Naive thymus-derived CD4-positive, alpha-beta T cell (primary cell): Measurements from ENCODE around the gene FBXO4. TPM values are rescaled to one million over a fixed set of nuclear protein-coding genes. Genes with fewer than 3 reads are reported as not detected.

Experiments used
- ATAC-seq: fragments of 150-1000 bp; cut with Tn5 transposase; 2 replicates; pipeline ENCODE4 v1.10.0; 2021; ENCODE audit warnings: mild to moderate bottlenecking, moderate library complexity
- CTCF ChIA-PET: fragments of 350-600 bp; sonication (Branson Sonifier 250); formaldehyde crosslinking; loops from one replicate; lab custom pipeline; 2021; ENCODE audit warnings: antibody characterized with exemption; lab: Charles Lee
- POLR2A ChIA-PET: fragments of 350-600 bp; sonication (Branson Sonifier 250); formaldehyde crosslinking; loops from one replicate; lab custom pipeline; 2021; ENCODE audit warnings: antibody characterized with exemption, inconsistent platforms; lab: Charles Lee
- DNase-seq, 9 donors: peaks; one replicate each; pipeline versions ENCODE4 v3.0.0 to v3.0.0-alpha.2; 2020 to 2022; ENCODE audit warnings: mixed read lengths in 1 of 9
- H3K27ac ChIP-seq: one replicate; pipeline ENCODE4 v1.7.0; 2013; ENCODE audit warnings: mild to moderate bottlenecking, low read depth, low read length, moderate library complexity
- H3K27me3 ChIP-seq, 2 donors: one replicate each; pipeline ENCODE4 v1.7.0; 2013; ENCODE audit warnings: low read length in 2 of 2, mild to moderate bottlenecking in 2 of 2, moderate library complexity in 2 of 2; ENCODE audit not compliant: control insufficient read depth in 2 of 2, insufficient read depth in 2 of 2
- H3K36me3 ChIP-seq, 3 experiments: 1 replicate in 2 of 3; 2 replicates in 1 of 3; pipeline ENCODE4 v1.7.0; 2013; ENCODE audit warnings: low read length in 3 of 3, mild to moderate bottlenecking in 3 of 3, moderate library complexity in 1 of 3; ENCODE audit not compliant: insufficient read depth in 3 of 3, control insufficient read depth in 2 of 3
- H3K4me1 ChIP-seq, 2 donors: one replicate each; pipeline ENCODE4 v1.7.0; 2013; ENCODE audit warnings: low read length in 2 of 2, mild to moderate bottlenecking in 2 of 2, moderate library complexity in 1 of 2; ENCODE audit not compliant: control insufficient read depth in 2 of 2, insufficient read depth in 2 of 2
- H3K4me3 ChIP-seq: 2 replicates; pipeline ENCODE4 v1.7.0; 2013; ENCODE audit warnings: mild to moderate bottlenecking, low read length
- H3K9me3 ChIP-seq, 3 experiments: 1 replicate in 2 of 3; 2 replicates in 1 of 3; pipeline ENCODE4 v1.7.0; 2013; ENCODE audit warnings: low read length in 3 of 3; ENCODE audit not compliant: control insufficient read depth in 2 of 3
- H3K27ac Mint-ChIP-seq, 9 donors: one replicate each; pipeline ENCODE4 v1.8.0; 2020 to 2022; ENCODE audit warnings: mixed read lengths in 9 of 9, mild to moderate bottlenecking in 8 of 9, moderate library complexity in 5 of 9, inconsistent platforms in 2 of 9
- H3K27me3 Mint-ChIP-seq, 5 donors: one replicate each; pipeline ENCODE4 v1.8.0; 2021 to 2022; ENCODE audit warnings: mixed read lengths in 5 of 5, mild to moderate bottlenecking in 1 of 5
- H3K36me3 Mint-ChIP-seq, 5 donors: one replicate each; pipeline ENCODE4 v1.8.0; 2020 to 2022; ENCODE audit warnings: mixed read lengths in 5 of 5, mild to moderate bottlenecking in 3 of 5, inconsistent platforms in 1 of 5
- H3K4me1 Mint-ChIP-seq, 7 donors: one replicate each; pipeline ENCODE4 v1.8.0; 2020 to 2022; ENCODE audit warnings: mixed read lengths in 7 of 7, mild to moderate bottlenecking in 3 of 7, inconsistent platforms in 1 of 7
- H3K4me3 Mint-ChIP-seq, 10 donors: one replicate each; pipeline ENCODE4 v1.8.0; 2020 to 2022; ENCODE audit warnings: mild to moderate bottlenecking in 10 of 10, mixed read lengths in 10 of 10, moderate library complexity in 6 of 10, inconsistent platforms in 2 of 10
- H3K9me3 Mint-ChIP-seq, 11 donors: one replicate each; pipeline ENCODE4 v1.8.0; 2020 to 2022; ENCODE audit warnings: mixed read lengths in 11 of 11, mild to moderate bottlenecking in 4 of 11, inconsistent platforms in 1 of 11, moderate library complexity in 1 of 11
- intact Hi-C, 2 donors: fragments of 100-400 bp; cut with micrococcal nuclease; formaldehyde crosslinking; loops; one replicate each; pipeline ENCODE4 v1.15.1; 2023
- polyA plus RNA-seq, 2 donors: library from polyadenylated mRNA; unstranded; fragments of 300-500 nt; fragmentation: Illumina TruSeq; gene quantifications; one replicate each; pipeline ENCODE4 v1.2.3, GENCODE V29; 2021
- total RNA-seq, 6 experiments: library from RNA in 5 of 6; stranded (reverse) in 5 of 6; gene quantifications; 1 replicate in 5 of 6; 2 replicates in 1 of 6; pipeline ENCODE4 v1.2.3 and lab custom pipeline; 2021 to 2026

Gene FBXO4
- total and polyA plus RNA-seq, 7 experiments from 2014 or later: 10.9 to 23.5 (median 14.6) TPM

DNA sequence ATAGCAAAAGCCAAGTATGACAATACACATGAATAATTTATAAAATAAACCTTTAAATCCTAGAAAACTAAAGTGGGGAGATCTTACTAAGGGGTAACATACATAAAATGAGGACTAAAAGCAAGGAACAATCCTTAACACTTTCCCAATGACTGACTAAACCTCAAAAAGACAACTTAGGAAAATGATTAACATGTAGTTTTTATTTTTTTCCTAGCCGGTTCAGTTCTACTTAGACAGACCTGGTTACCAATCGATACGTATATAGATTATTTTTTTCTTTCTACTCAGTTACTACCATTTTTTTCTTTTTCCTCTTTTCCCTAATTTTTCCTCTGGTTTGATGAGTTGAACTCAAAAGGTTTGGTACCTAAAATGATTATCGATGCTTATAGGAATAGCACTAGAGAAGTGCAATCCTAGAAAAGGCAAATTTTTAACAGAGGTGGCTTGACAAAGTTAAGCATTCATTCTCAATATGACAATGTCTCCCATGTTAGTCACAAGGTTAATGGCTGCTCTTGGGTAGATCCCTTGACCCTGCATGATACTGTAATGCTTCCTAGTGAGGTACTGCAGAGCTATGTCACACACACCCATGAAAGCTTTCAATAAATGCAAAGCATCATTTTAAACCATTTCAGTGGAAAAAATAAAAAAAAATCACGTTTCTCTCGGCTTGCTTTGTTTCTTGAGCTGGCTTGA lies 41.5 kb downstream of the FBXO4 start:
- POLR2A ChIA-PET: no interaction called here
- Histone ChIP-seq H3K27ac (no peak overlapping the region), H3K4me1 (no peaks in the 10 kb centered on the region), H3K36me3 (no peaks in the 10 kb centered on the region), H3K9me3 (peaks cover 0 to 2% (median 0%) of the 10 kb centered on the region in 3 experiments), H3K4me3 (no peak overlapping the region), H3K27me3 (no peaks in the 10 kb centered on the region)
- no peak for ATAC-seq
- Mint-ChIP-seq H3K4me3 (no peak overlapping the region), H3K36me3 (peaks cover 0 to 22% (median 3%) of the 10 kb centered on the region in 5 donors), H3K4me1 (no peaks in the 10 kb centered on the region), H3K9me3 (peaks cover 4 to 59% (median 28%) of the 10 kb centered on the region in 11 donors), H3K27ac (no peak overlapping the region), H3K27me3 (peaks cover 0 to 43% (median 19%) of the 10 kb centered on the region in 5 donors)
- intact Hi-C loops: no loop called here
- CTCF ChIA-PET: no interaction called here
- DNase-seq: no peak

DNA sequence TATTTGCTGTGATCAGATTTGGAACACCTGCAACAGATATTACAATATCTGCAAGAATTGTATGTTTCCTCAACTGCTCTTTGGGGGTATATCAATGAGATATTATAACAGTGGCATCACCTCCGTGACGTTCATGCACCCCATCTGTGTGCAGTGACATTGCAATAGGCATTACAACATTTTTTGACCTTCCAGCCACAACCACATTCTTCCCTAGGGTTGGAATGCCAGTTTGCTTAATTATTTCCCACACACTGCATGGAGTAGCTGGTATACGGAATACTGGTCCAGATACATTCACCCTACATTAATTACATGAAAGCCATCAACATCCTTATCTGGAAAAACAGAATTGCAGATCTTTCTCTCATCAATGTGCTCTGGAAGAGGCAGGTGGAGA lies 42.3 kb downstream of the FBXO4 start:
- H3K9me3 Mint-ChIP-seq: peaks cover 4 to 57% (median 26%) of the 10 kb centered on the region in 11 donors
- H3K4me1 Mint-ChIP-seq: no peaks in the 10 kb centered on the region
- H3K27me3 Mint-ChIP-seq: peaks cover 0 to 41% (median 19%) of the 10 kb centered on the region in 5 donors
- Histone ChIP-seq H3K4me1 (no peaks in the 10 kb centered on the region), H3K27me3 (no peaks in the 10 kb centered on the region), H3K9me3 (no peaks in the 10 kb centered on the region), H3K27ac (no peak overlapping the region), H3K4me3 (no peak overlapping the region), H3K36me3 (no peaks in the 10 kb centered on the region)
- ChIA-PET POLR2A (no interaction called here), CTCF (no interaction called here)
- H3K4me3 Mint-ChIP-seq: no peak overlapping the region
- peaks cover 0 to 19% (median 3%) of the 10 kb centered on the region in 5 donors for H3K36me3 Mint-ChIP-seq
- intact Hi-C loops: no loop called here
- no peak overlapping the region for H3K27ac Mint-ChIP-seq
- no peak for DNase-seq
- ATAC-seq: no peak

- ATAC-seq (no peak), DNase-seq (no peak)
- intact Hi-C loops: no loop called here
- Histone ChIP-seq H3K4me3 (no peak overlapping the region), H3K27me3 (no peaks in the 10 kb centered on the region), H3K4me1 (no peaks in the 10 kb centered on the region), H3K9me3 (no peaks in the 10 kb centered on the region), H3K36me3 (no peaks in the 10 kb centered on the region), H3K27ac (no peak overlapping the region)
- ChIA-PET POLR2A (no interaction called here), CTCF (no interaction called here)
- H3K4me1 Mint-ChIP-seq: no peaks in the 10 kb centered on the region
- H3K9me3 Mint-ChIP-seq: peaks cover 4 to 50% (median 21%) of the 10 kb centered on the region in 11 donors
- no peak overlapping the region for H3K4me3 Mint-ChIP-seq
- no peak overlapping the region for H3K27ac Mint-ChIP-seq
- H3K36me3 Mint-ChIP-seq: peaks cover 0 to 13% (median 3%) of the 10 kb centered on the region in 5 donors
- peaks cover 0 to 34% (median 19%) of the 10 kb centered on the region in 5 donors for H3K27me3 Mint-ChIP-seq
Observed at GRCh38 chr5:41968153-41968723, 43.2 kb downstream of the FBXO4 start.

GRCh38 chr5:41973087-41973486 lies 48.0 kb downstream of the FBXO4 start:
- no peaks in the 10 kb centered on the region for H3K4me1 Mint-ChIP-seq
- ChIA-PET POLR2A (no interaction called here), CTCF (no interaction called here)
- H3K36me3 Mint-ChIP-seq: peaks cover 0 to 10% (median under 1%) of the 10 kb centered on the region in 5 donors
- H3K27ac ChIP-seq: no peak overlapping the region
- peaks cover 0 to 27% (median 13%) of the 10 kb centered on the region in 11 donors for H3K9me3 Mint-ChIP-seq
- H3K36me3 ChIP-seq: no peaks in the 10 kb centered on the region
- no peak overlapping the region for H3K4me3 ChIP-seq
- H3K27ac Mint-ChIP-seq: no peak overlapping the region
- H3K27me3 ChIP-seq: no peaks in the 10 kb centered on the region
- no peak overlapping the region for H3K4me3 Mint-ChIP-seq
- H3K27me3 Mint-ChIP-seq: peaks cover 0 to 12% (median 3%) of the 10 kb centered on the region in 5 donors
- H3K4me1 ChIP-seq: no peaks in the 10 kb centered on the region
- no peak for DNase-seq
- intact Hi-C loops: no loop called here
- H3K9me3 ChIP-seq: no peaks in the 10 kb centered on the region
- ATAC-seq: no peak

GRCh38 chr5:41973887-41974286 lies 48.8 kb downstream of the FBXO4 start:
- DNase-seq: no peak
- no peak for ATAC-seq
- H3K9me3 ChIP-seq: no peaks in the 10 kb centered on the region
- Mint-ChIP-seq H3K27me3 (peaks cover 0 to 8% (median 3%) of the 10 kb centered on the region in 5 donors), H3K9me3 (peaks cover 0 to 21% (median 9%) of the 10 kb centered on the region in 11 donors), H3K36me3 (peaks cover 0 to 8% (median 0%) of the 10 kb centered on the region in 5 donors), H3K27ac (no peak overlapping the region), H3K4me3 (no peak overlapping the region), H3K4me1 (no peaks in the 10 kb centered on the region)
- POLR2A ChIA-PET: no interaction called here
- no peaks in the 10 kb centered on the region for H3K4me1 ChIP-seq
- H3K4me3 ChIP-seq: no peak overlapping the region
- H3K27ac ChIP-seq: no peak overlapping the region
- intact Hi-C loops: no loop called here
- CTCF ChIA-PET: no interaction called here
- no peaks in the 10 kb centered on the region for H3K27me3 ChIP-seq
- no peaks in the 10 kb centered on the region for H3K36me3 ChIP-seq

DNA sequence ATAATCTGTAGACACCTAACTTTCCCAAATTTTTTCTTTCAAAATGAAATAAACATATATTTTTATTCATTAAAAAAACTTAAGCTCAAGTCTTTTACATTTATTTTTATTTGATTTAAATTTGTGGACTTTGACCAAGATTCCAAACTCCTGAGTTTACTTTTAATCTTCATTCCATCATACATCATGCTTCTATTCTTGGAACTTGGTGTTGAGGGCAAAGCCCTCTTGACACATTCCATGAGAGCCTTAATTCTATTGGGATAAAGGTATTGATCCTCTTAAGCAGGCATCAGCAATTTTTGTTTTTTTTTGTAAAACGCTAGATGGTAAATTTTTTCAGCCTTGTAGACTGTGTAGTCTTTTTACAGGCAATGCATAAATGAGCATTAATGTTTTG lies 53.6 kb downstream of the FBXO4 start:
- no peak for DNase-seq
- H3K36me3 Mint-ChIP-seq: no peaks in the 10 kb centered on the region
- CTCF ChIA-PET: no interaction called here
- H3K27me3 Mint-ChIP-seq: peaks cover 0 to 8% (median 4%) of the 10 kb centered on the region in 5 donors
- no peak overlapping the region for H3K27ac Mint-ChIP-seq
- H3K4me3 Mint-ChIP-seq: no peak overlapping the region
- H3K36me3 ChIP-seq: no peaks in the 10 kb centered on the region
- no peaks in the 10 kb centered on the region for H3K4me1 ChIP-seq
- POLR2A ChIA-PET: no interaction called here
- no peak overlapping the region for H3K27ac ChIP-seq
- H3K9me3 Mint-ChIP-seq: peaks cover 0 to 7% (median 4%) of the 10 kb centered on the region in 11 donors
- H3K9me3 ChIP-seq: no peaks in the 10 kb centered on the region
- H3K4me1 Mint-ChIP-seq: peaks cover 0 to 2% (median 0%) of the 10 kb centered on the region in 7 donors
- intact Hi-C loops: no loop called here
- no peak overlapping the region for H3K4me3 ChIP-seq
- H3K27me3 ChIP-seq: no peaks in the 10 kb centered on the region
- ATAC-seq: no peak
